ENCODE data around the gene GRIFIN. TPM values are rescaled to one million over a fixed set of nuclear protein-coding genes. Genes with fewer than 3 reads are reported as not detected.

GRIFIN gene
- total RNA-seq, 2 experiments from 2014 or later: not detected

DNA sequence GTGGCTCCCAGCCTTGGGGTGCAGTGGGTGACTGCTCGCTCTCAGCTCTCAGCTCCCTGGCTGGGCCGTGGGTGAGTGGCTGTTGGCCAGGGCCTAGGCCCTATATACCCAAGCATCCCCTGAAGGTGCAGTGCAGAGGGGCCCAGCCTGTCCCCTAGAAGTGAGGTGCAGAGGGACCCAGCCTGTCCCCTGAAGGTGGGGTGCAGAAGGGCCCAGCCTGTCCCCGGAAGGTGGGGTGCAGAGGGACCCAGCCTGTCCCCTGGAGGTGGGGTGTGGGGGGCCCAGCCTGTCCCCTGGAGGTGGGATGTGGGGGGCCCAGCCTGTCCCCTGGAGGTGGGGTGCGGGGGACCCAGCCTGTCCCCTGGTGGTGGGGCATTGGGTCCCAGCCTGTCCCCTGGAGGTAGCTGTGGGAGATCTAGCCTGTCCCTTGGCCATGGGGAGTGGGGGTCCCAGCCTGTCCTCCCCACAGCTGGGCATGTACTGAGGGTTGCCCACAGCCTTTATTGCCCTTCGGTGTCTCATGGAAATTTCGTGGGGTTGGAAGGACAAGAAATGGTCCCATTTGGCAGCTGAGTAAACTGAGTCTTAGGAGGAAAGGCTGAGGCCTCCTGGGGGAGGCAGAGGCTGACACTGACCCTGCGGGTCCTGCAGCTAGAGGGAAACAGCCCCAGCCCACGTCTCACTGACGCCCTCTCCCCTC, 25.9 kb upstream of the GRIFIN start:
- H3K36me3 Mint-ChIP-seq (ENCODE audit: low read depth): no peaks in the 10 kb centered on the region
- no peaks in the 10 kb centered on the region for H3K9me3 Mint-ChIP-seq
- H3K27me3 Mint-ChIP-seq: peaks cover 8% of the 10 kb centered on the region
- no peak overlapping the region for H3K27ac Mint-ChIP-seq
- no peak for DNase-seq
- CTCF ChIA-PET: interaction anchor here (0.7 to 2.2 kb wide), 4 partner anchors 8 to 61 kb away, joined by 3 to 8 read pairs (median 4); no protein-coding TSS in a partner anchor
- peaks cover 3% of the 10 kb centered on the region for H3K4me1 Mint-ChIP-seq
- POLR2A ChIA-PET: no interaction called here
- no peak overlapping the region for H3K4me3 Mint-ChIP-seq

DNA sequence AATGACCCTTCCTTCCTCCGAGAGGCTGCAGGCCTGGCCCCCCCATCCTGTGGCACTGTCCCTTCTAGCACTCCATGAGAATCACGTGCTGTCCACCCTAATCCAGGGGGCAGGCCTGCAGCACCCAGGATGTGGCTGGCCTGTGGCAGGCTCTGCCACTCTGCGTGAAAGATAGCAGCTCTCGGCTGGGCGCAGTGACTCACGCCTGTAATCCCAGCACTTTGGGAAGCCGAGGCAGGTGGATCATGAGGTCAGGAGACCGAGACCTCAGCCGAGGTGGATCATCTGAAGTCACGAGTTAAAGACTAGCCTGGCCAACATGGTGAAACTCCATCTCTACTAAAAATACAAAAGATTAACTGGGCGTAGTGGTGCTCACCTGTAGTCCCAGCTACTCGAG, 24.5 kb upstream of the GRIFIN start:
- H3K27me3 Mint-ChIP-seq: peaks cover 9% of the 10 kb centered on the region

DNA sequence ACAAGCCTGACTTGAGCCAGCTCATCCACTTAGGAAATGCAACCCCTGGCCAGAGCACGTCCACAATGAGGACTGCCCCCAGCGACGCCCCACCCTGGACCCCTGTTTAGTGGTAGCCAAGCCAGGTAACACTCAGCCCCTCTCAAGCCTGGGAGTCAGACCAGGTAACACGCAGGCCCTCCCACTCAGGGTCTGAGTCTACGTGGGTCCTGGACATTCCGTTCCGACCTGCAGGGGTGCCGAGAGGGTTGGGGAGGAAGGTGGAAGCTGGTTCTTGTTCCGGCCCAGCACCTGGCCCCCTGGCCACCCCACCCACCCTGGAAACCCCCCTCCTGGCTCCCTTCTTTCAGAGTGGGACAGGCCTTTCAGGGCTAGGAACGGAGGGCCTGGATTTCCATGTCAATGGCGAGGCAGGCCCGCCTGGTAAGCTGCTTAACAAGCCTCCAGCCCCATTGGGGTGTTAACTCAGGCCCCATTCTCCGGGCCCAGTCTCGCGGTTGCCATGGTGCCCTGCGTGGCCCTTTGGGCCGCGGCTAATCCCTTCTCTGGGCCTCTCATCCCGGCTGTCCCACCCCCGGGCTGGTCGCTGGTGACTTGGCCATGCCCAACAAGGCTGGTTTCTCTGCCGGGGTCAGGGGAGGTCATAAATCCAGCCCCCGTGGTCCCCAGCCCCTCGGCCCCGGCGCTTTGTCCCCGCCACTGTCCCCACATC, 23.7 kb upstream of the GRIFIN start:
- Mint-ChIP-seq H3K36me3 (ENCODE audit: low read depth) (no peaks in the 10 kb centered on the region), H3K9me3 (no peaks in the 10 kb centered on the region), H3K27me3 (peaks cover 9% of the 10 kb centered on the region), H3K27ac (no peak overlapping the region), H3K4me1 (no peaks in the 10 kb centered on the region), H3K4me3 (no peak overlapping the region)
- no peak for DNase-seq
- ChIA-PET POLR2A (no interaction called here), CTCF (interaction anchor here (1.2 to 1.9 kb wide), 3 partner anchors 12 to 210 kb away, joined by 3 to 6 read pairs (median 5); no protein-coding TSS in a partner anchor)

More for the DNA sequence above, 24.5 kb upstream of the GRIFIN start:
- CTCF ChIA-PET: interaction anchor here (1.9 to 2.2 kb wide), 2 partner anchors 10 to 209 kb away, joined by 5 to 8 read pairs; no protein-coding TSS in a partner anchor
- H3K4me1 Mint-ChIP-seq: no peaks in the 10 kb centered on the region
- POLR2A ChIA-PET: no interaction called here
- H3K36me3 Mint-ChIP-seq (ENCODE audit: low read depth): no peaks in the 10 kb centered on the region
- H3K27ac Mint-ChIP-seq: no peak overlapping the region
- no peaks in the 10 kb centered on the region for H3K9me3 Mint-ChIP-seq
- DNase-seq: no peak
- no peak overlapping the region for H3K4me3 Mint-ChIP-seq

DNA sequence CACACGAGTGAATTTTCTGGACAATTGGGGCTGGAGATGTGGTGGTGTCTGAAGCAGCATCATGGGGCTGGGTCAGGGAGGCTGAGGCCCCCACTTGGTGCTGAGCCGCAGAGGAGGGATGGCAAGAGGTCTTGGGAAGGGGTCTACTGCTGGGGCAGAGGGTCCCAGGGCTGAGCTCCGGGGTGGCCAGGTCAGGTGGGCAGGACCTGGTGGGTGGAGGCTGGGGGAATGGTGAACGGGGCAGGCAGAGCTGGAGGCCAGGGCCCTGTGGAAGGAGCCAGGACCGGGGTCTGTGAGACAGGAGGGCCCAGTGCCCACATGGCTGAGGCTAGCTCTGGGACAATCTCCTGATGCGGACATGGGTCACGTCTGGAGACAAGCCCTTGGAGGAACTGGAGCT, 23.0 kb upstream of the GRIFIN start:
- Mint-ChIP-seq H3K4me1 (no peaks in the 10 kb centered on the region), H3K36me3 (ENCODE audit: low read depth) (no peaks in the 10 kb centered on the region)
- POLR2A ChIA-PET: no interaction called here

DNA sequence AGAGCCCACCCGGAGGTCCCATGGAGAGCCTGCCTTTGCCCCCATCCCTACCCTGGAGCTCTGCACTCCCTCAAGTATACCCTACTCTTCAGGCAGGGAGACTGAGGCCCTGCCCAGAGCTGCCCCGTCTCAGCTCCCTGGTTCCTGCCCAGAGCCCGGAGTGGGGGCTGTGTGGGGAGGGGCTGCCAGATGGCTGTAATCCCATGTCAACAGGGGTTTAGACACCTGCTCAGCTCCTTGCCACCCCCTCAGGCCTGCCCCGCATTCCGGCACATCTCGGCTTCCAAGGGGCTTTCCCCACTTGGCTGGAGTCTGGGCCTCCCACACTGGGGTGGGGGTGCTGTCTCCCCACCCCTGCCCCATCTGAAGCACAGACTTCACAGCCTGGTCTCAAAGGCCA, 22.5 kb upstream of the GRIFIN start:
- DNase-seq: no peak
- POLR2A ChIA-PET: no interaction called here
- H3K27me3 Mint-ChIP-seq: peaks cover 9% of the 10 kb centered on the region
- CTCF ChIA-PET: interaction anchor here (0.5 to 1.8 kb wide), 4 partner anchors 10 to 254 kb away, joined by 3 to 6 read pairs (median 4); no protein-coding TSS in a partner anchor
- H3K27ac Mint-ChIP-seq: no peak overlapping the region
- no peaks in the 10 kb centered on the region for H3K9me3 Mint-ChIP-seq
- no peak overlapping the region for H3K4me3 Mint-ChIP-seq
- H3K36me3 Mint-ChIP-seq (ENCODE audit: low read depth): no peaks in the 10 kb centered on the region
- H3K4me1 Mint-ChIP-seq: no peaks in the 10 kb centered on the region

More for the DNA sequence above, 23.0 kb upstream of the GRIFIN start:
- DNase-seq: no peak
- Mint-ChIP-seq H3K4me3 (no peak overlapping the region), H3K9me3 (no peaks in the 10 kb centered on the region), H3K27me3 (peaks cover 9% of the 10 kb centered on the region), H3K27ac (no peak overlapping the region)
- CTCF ChIA-PET: interaction anchor here (1.1 to 1.8 kb wide), 3 partner anchors 11 to 30 kb away, joined by 3 to 6 read pairs (median 4); no protein-coding TSS in a partner anchor

DNA sequence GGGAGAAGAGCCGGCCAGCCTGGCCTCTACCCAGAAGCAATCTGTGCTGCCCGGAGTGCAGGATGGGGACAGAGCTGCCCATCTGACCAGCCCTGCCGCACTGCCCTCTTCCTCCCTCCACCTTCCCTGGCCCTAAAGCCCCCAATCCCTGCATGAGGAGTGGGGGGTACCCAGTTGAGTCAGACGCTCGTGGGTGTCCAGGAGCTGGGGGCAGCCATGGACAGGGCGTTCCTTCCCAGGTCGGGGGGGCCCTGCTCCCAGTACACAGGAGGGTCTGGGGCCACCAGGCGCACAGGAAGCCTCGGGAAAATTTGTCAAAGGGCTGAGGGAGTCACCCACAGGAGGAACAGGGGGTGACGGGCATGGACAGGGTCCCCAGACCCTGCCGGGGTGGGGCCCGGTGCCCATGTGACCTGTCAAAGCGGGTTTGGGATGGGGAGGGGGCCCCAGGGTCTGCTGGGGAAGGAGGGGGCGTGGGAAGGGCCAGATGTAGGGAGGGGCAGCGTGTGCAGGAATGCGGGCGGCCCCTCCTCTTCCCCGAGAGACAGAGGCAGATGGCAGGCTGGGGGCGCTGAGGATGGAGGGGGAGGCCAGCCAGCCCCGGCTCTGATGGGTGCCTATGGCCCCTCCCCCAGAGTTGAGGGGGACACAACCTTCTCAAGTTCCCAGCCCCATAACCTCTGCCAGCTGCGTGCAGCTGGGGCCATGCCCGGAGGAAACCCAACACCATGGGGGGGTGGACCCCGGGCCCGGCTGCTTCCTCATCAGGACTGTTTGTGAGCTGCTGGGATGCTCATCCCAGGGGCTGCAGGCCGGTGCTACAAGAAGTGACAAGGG, 21.5 kb upstream of the GRIFIN start:
- DNase-seq: no peak
- Mint-ChIP-seq H3K27me3 (peaks cover 9% of the 10 kb centered on the region), H3K4me3 (no peak overlapping the region), H3K36me3 (ENCODE audit: low read depth) (no peaks in the 10 kb centered on the region), H3K4me1 (no peaks in the 10 kb centered on the region), H3K9me3 (no peaks in the 10 kb centered on the region), H3K27ac (no peak overlapping the region)
- CTCF ChIA-PET: interaction anchor here (0.8 to 1.8 kb wide), 5 partner anchors 9 to 29 kb away, joined by 3 to 6 read pairs (median 4); no protein-coding TSS in a partner anchor
- POLR2A ChIA-PET: no interaction called here

DNA sequence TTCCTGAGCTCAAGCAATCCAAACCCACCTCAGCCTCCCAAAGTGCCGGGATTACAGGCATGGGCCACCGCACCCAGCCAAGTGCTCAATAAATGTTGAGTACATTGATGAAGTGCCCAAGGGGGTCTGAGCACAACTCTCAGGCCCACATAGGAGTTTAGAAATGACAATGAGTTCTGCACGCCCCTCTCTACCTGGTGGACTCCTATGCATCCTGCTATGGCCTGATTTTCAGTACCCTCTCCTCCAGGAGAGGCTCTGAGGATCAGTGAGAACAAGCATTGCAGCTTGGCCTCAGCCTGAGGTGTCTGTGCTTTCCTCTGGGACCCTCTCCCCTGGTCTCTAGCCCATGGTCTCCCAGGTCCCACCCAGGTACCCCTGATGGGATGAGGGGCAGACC, 20.9 kb upstream of the GRIFIN start:
- no peak for DNase-seq
- no peak overlapping the region for H3K4me3 Mint-ChIP-seq
- H3K36me3 Mint-ChIP-seq (ENCODE audit: low read depth): no peaks in the 10 kb centered on the region
- no peaks in the 10 kb centered on the region for H3K4me1 Mint-ChIP-seq
- H3K9me3 Mint-ChIP-seq: no peaks in the 10 kb centered on the region
- H3K27ac Mint-ChIP-seq: peak overlapping the region; percentile 2
- H3K27me3 Mint-ChIP-seq: peaks cover 9% of the 10 kb centered on the region
- CTCF ChIA-PET: interaction anchor here (1.5 to 1.6 kb wide), 2 partner anchors 18 to 28 kb away, joined by 3 to 4 read pairs; no protein-coding TSS in a partner anchor
- POLR2A ChIA-PET: no interaction called here

DNA sequence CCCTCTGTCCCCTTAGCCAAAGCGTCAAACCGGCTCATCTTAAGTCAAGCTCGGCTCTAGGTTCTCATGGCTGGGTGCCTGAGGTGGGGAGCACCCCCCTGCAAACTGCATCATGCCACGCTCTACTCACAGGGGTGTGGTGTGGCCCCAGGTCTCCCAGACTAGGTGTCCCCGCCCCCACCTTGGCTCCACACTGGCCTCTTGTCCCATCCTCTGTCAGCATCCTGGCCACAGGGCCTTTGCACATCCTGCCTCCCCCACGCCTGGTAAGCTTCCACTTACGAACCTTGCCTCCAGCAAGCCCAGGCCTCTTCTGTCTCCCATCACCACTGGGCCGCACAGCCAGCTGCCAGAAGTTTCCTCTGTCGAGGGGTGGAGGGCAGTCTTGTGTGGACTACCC, 20.2 kb upstream of the GRIFIN start:
- CTCF ChIA-PET: interaction anchor here (0.6 to 1.6 kb wide), 3 partner anchors 17 to 28 kb away, joined by 3 to 4 read pairs (median 3); no protein-coding TSS in a partner anchor
- H3K4me1 Mint-ChIP-seq: no peaks in the 10 kb centered on the region
- no peaks in the 10 kb centered on the region for H3K9me3 Mint-ChIP-seq
- H3K4me3 Mint-ChIP-seq: no peak overlapping the region
- no peak for DNase-seq
- no peaks in the 10 kb centered on the region for H3K36me3 Mint-ChIP-seq (ENCODE audit: low read depth)
- H3K27ac Mint-ChIP-seq: no peak overlapping the region
- H3K27me3 Mint-ChIP-seq: peaks cover 9% of the 10 kb centered on the region
- POLR2A ChIA-PET: no interaction called here

DNA sequence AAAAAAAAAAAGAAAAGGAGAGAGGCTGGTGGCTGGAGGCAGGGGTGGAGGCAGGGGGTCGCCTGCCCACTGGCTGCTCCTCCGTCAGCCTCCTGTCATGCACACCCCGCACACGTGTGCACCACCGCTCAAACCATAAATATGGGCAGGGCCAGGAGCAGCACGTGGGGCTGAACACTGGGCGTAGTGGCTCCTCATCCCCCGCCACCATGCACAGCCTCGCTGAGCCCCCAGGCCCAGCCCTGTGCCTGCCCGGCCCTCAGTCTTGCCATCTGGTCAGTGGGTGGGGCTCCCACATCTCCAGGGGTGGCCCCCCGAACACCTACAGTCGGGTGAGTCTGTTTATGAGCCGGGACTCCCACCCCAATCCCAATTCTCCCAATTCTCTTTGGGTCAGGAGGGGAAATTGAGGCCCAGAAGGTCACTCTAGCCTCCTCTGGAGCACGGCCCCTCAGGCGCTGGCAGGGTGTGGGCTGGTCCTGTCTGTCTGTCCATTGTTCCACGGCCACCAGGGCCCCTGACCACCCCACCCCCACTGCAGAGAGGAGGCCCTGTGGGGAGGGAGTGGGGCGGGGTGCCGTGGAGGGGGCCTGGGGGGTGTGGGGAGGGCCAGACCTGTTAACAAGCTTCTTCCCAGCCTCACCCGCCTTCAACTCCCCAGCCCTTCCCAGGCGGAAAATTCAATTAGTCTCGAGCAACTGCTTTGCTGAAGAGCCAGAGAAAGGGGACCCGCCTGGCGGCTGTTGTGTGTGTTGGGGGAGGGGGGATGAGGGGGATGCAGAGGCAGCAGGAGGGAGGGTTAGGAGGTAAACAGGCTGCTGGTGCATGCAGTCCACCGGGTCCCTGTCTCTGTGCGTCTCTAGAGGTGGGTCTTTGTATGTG, 19.5 kb upstream of the GRIFIN start:
- ChIA-PET POLR2A (no interaction called here), CTCF (interaction anchor here (0.6 to 1.6 kb wide), 2 partner anchors 16 to 27 kb away, joined by 3 to 4 read pairs; no protein-coding TSS in a partner anchor)
- Mint-ChIP-seq H3K4me3 (no peak overlapping the region), H3K27ac (no peak overlapping the region), H3K4me1 (no peaks in the 10 kb centered on the region), H3K9me3 (no peaks in the 10 kb centered on the region), H3K27me3 (peaks cover 9% of the 10 kb centered on the region), H3K36me3 (ENCODE audit: low read depth) (no peaks in the 10 kb centered on the region)
- no peak for DNase-seq

DNA sequence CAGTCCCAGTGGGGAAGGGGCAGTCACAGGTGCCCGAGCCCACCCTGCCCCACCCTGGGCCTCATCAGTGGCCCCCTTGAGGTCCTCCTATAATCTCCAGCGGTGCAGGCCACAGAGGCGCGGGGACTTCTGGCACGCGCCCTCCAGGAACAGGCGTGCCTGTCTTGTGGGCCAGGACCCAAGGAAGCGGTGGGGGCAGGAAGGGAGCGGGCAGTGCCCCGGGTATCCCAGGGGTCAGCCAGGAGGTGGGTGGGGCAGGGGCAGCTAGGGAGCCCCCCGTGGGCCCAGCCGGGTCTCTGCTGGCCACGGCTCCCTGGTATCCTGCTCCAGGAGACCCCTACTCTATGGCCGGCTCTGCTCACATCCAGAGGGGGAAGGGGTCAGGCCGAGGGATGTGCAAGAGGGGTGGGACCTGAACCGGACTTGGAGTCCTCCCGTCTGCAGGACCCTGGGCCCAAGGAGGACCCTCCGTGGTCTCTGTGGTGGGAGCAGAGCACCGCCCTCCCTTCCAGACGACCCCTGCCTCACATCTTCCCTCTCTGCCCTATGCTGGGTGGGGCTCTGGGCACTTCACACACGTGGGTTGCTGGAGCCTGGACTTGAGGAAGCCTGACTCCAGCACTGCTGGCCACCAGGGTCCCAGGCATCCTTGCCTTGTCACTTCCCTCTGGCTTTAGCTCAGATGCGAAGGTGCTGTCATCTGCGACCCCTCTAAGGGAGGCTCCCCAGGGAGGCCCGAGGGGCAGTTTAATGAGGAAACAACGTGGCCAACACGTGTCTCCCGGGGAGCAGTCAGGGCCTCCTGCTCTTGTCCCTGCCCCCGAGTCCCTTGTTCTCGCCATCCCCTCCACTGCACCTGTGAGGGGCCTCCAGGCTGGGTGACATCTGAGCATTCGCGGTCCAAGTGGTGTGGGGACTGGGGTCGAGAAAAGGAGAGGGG, 18.3 kb upstream of the GRIFIN start:
- no peak overlapping the region for H3K4me3 Mint-ChIP-seq
- DNase-seq: no peak
- no peaks in the 10 kb centered on the region for H3K9me3 Mint-ChIP-seq
- no peak overlapping the region for H3K27ac Mint-ChIP-seq
- ChIA-PET CTCF (no interaction called here), POLR2A (no interaction called here)
- peaks cover 7% of the 10 kb centered on the region for H3K27me3 Mint-ChIP-seq
- no peaks in the 10 kb centered on the region for H3K36me3 Mint-ChIP-seq (ENCODE audit: low read depth)
- H3K4me1 Mint-ChIP-seq: no peaks in the 10 kb centered on the region

Data from activated CD4-positive, alpha-beta T cell treated with anti-CD3 and anti-CD28 coated beads, Interleukin-2, amount 10 ng/mL, durations not matched to agents 7 days and 5 days (primary cell).